Left lung (tissue), 10 donors: Measurements from ENCODE around the gene MSS51. TPM values are rescaled to one million over a fixed set of nuclear protein-coding genes. Genes with fewer than 3 reads are reported as not detected.
A peak's percentile ranks its signal among the peaks of the same experiment; 100 is the strongest.

Source experiments
- ATAC-seq: fragments of 200-7000 bp; cut with Tn5 transposase; one replicate; pipeline ENCODE4 v1.9.1; 2020; ENCODE audit warnings: moderate library complexity
- DNase-seq, 4 donors: peaks; one replicate each; pipeline ENCODE4 v3.0.0-alpha.2; 2013 to 2020
- H3K27ac ChIP-seq, 2 donors: fragments of 200-600 bp; sonication (generic) in 1 of 2; one replicate each; pipeline versions ENCODE4 v1.5.0 to v1.8.0; 2020 to 2021
- H3K27me3 ChIP-seq, 2 donors: fragments of 200-600 bp; sonication (generic) in 1 of 2; one replicate each; pipeline versions ENCODE4 v1.5.0 to v1.8.0; 2020 to 2021
- H3K36me3 ChIP-seq, 2 donors: fragments of 200-600 bp; sonication (generic) in 1 of 2; one replicate each; pipeline versions ENCODE4 v1.5.0 to v1.8.0; 2020 to 2021
- H3K4me1 ChIP-seq, 2 donors: fragments of 200-600 bp; one replicate each; pipeline ENCODE4 v1.8.0; 2021
- H3K4me3 ChIP-seq, 2 donors: fragments of 200-600 bp; sonication (generic) in 1 of 2; one replicate each; pipeline versions ENCODE4 v1.5.0 to v1.8.0; 2020 to 2021; ENCODE audit warnings: mild to moderate bottlenecking in 1 of 2
- H3K9me3 ChIP-seq, 2 donors: fragments of 200-600 bp; sonication (generic) in 1 of 2; one replicate each; pipeline versions ENCODE4 v1.5.0 to v1.8.0; 2020 to 2021
- CTCF ChIP-seq, 2 donors: fragments of 200-600 bp; sonication (generic) in 1 of 2; IDR thresholded peaks; one replicate each; pipeline versions ENCODE4 v1.5.0 to v1.8.0; 2021; ENCODE audit warnings: antibody characterized with exemption in 2 of 2
- intact Hi-C, 2 donors: fragments of 100-400 bp; cut with DNase I; formaldehyde crosslinking; loops; one replicate each; pipeline versions ENCODE4 v1.11.2 to v1.14.2; 2022
- polyA plus RNA-seq, 6 donors: library from polyadenylated mRNA; unstranded; fragments of 120-200 nt; gene quantifications; one replicate each; pipeline ENCODE4 v1.2.1, GENCODE V29; 2013; ENCODE audit not compliant: insufficient read length in 6 of 6
- total RNA-seq, 2 donors: library from RNA; stranded (reverse); fragmentation: NEBNext Ultra II Directional; extraction: Animal tissue kit (Norgen Biotek cat#: 25700); gene quantifications; one replicate each; pipeline ENCODE4 v1.2.1, GENCODE V29; 2021
- donor health status: DM: no; HTN: yes; CAD: no.
- donor health status: DM: no; HTN: no; CAD: no.

The MSS51 gene
- total and polyA plus RNA-seq, 8 donors: 1.3 to 7.0 (median 4.9) TPM

- H3K4me1 ChIP-seq: peaks cover 9 to 52% of the 10 kb centered on the region in 2 donors
- TF ChIP-seq CTCF (IDR thresholded peaks at IDR 0.05): no peak
- no peaks in the 10 kb centered on the region for H3K9me3 ChIP-seq
- no peaks in the 10 kb centered on the region for H3K27me3 ChIP-seq
- DNase-seq: no peak
- ATAC-seq: no peak
- no peak overlapping the region for H3K27ac ChIP-seq
- no peak overlapping the region for H3K4me3 ChIP-seq
- intact Hi-C loops: no loop called here
- H3K36me3 ChIP-seq: peaks cover 0 to 7% of the 10 kb centered on the region in 2 donors
Measured at GRCh38 chr10:73408978-73409521, 24.3 kb downstream of the MSS51 start.

- Histone ChIP-seq H3K4me3 (no peak overlapping the region), H3K27me3 (no peaks in the 10 kb centered on the region), H3K4me1 (peaks cover 9 to 52% of the 10 kb centered on the region in 2 donors), H3K9me3 (no peaks in the 10 kb centered on the region), H3K27ac (no peak overlapping the region), H3K36me3 (peaks cover 0 to 7% of the 10 kb centered on the region in 2 donors)
- ATAC-seq: no peak
- DNase-seq: no peak
- no peak for TF ChIP-seq CTCF (IDR thresholded peaks at IDR 0.05)
- intact Hi-C loops: no loop called here
Measured at GRCh38 chr10:73408061-73408460, 25.3 kb downstream of the MSS51 start.

DNA sequence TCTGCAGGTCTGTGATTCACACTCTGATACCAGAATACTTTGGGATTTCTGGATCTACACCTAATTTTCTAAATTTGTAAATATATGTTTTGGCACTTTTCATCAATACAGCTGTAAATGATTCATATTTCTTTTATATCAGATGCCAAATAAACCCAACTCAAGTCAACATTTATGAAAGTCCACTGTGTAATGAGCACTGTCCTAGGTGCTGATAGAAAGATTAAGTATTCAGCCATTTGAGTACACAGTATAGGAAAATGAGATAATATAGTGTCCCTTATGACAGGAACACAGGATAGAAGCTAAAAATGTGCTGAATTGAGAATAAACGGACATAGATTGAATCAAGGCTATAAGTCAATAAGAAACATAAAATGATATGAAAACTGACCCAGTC lies 25.9 kb downstream of the MSS51 start:
- H3K9me3 ChIP-seq: no peaks in the 10 kb centered on the region
- intact Hi-C loops: no loop called here
- no peak for TF ChIP-seq CTCF (IDR thresholded peaks at IDR 0.05)
- ATAC-seq (no peak), DNase-seq (no peak)
- H3K27ac ChIP-seq: no peak overlapping the region
- no peaks in the 10 kb centered on the region for H3K27me3 ChIP-seq
- peaks cover 4 to 46% of the 10 kb centered on the region in 2 donors for H3K4me1 ChIP-seq
- no peak overlapping the region for H3K4me3 ChIP-seq
- peaks cover 0 to 7% of the 10 kb centered on the region in 2 donors for H3K36me3 ChIP-seq

- Histone ChIP-seq H3K27me3 (no peaks in the 10 kb centered on the region), H3K4me3 (no peak overlapping the region), H3K36me3 (peaks cover 0 to 7% of the 10 kb centered on the region in 2 donors), H3K9me3 (no peaks in the 10 kb centered on the region), H3K4me1 (peaks cover 0 to 40% of the 10 kb centered on the region in 2 donors), H3K27ac (no peak overlapping the region)
- no peak for TF ChIP-seq CTCF (IDR thresholded peaks at IDR 0.05)
- no peak for DNase-seq
- ATAC-seq: peak; percentile 46
- intact Hi-C loops: no loop called here
Measured at GRCh38 chr10:73406846-73407245, 26.5 kb downstream of the MSS51 start.

GRCh38 chr10:73405556-73405955 lies 27.8 kb downstream of the MSS51 start:
- no peaks in the 10 kb centered on the region for H3K27me3 ChIP-seq
- DNase-seq (no peak), ATAC-seq (no peak)
- intact Hi-C loops: no loop called here
- H3K4me1 ChIP-seq: peaks cover 0 to 29% of the 10 kb centered on the region in 2 donors
- TF ChIP-seq CTCF (IDR thresholded peaks at IDR 0.05): no peak
- no peak overlapping the region for H3K4me3 ChIP-seq
- no peaks in the 10 kb centered on the region for H3K9me3 ChIP-seq
- peaks cover 0 to 7% of the 10 kb centered on the region in 2 donors for H3K36me3 ChIP-seq
- H3K27ac ChIP-seq: no peak overlapping the region
